HT1080 (cell line): ENCODE data around the gene MCF2L. TPM values are rescaled to one million over a fixed set of nuclear protein-coding genes. Genes with fewer than 3 reads are reported as not detected.

Source experiments
- DNase-seq: peaks from one replicate; pipeline ENCODE4 v3.0.0-alpha.2; 2015; ENCODE audit warnings: low read depth
- total RNA-seq: library from RNA; depleted of rRNA; stranded (reverse); fragments of >200 nt; shearing (Covaris generic); gene quantifications from 2 replicates; pipeline ENCODE4 v1.2.3, GENCODE V29; 2014

Gene MCF2L
- total RNA-seq, 1 experiment from 2014 or later, result 0.53 TPM

DNA sequence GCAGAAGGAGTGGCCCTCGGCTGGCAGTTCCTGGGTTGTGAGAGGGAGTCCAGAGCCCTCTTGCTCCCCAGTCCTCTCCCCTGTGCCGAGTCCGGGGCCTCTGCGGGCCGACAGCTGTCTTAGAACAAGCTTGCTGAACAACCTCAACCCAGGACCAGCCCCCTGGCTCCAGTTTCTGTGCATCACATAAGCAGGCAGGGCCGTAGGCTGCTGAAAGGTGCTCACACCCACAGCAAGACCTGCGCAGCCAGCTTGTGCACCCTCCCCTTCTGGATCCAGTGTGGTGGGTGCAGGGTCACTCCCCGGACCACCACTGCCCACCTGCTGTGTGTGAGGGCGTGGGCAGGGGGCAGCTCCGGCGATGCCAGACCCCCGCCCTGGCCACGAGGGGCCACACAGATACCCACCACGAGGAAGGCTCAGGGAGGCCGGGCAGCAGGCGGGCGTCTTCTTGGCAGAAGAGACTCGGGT, 111.4 kb downstream of the MCF2L start:
- no peak for DNase-seq

DNA sequence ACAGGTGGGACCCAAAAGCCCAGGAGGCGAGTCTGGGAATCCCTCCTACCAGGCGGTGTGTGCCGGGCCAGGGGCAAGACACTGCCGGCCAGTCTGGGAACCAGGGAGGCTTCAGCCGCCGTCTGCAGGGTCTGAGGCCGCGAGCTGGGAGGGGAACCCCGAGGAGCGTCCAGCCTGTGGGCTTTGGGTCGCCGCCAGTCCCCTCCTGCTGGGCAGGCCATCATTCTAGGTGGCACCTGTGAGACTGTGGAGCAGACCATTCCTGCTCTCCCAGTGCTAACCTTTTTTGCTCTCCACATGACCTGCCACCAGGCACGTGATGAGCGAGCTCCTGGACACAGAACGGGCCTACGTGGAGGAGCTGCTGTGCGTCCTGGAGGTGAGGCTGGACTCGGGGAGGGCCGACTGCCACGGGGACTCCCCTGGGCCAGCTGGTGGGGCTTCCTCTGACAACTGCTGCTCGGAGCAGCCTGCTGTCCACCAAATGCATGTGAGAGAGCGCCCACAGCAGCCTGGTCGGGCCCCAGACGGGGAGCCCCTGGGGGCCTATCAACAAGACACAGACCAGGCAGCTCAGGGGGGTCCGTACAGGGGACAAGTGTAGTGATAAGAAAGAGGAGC, 112.0 kb downstream of the MCF2L start:
- no peak for DNase-seq

DNA sequence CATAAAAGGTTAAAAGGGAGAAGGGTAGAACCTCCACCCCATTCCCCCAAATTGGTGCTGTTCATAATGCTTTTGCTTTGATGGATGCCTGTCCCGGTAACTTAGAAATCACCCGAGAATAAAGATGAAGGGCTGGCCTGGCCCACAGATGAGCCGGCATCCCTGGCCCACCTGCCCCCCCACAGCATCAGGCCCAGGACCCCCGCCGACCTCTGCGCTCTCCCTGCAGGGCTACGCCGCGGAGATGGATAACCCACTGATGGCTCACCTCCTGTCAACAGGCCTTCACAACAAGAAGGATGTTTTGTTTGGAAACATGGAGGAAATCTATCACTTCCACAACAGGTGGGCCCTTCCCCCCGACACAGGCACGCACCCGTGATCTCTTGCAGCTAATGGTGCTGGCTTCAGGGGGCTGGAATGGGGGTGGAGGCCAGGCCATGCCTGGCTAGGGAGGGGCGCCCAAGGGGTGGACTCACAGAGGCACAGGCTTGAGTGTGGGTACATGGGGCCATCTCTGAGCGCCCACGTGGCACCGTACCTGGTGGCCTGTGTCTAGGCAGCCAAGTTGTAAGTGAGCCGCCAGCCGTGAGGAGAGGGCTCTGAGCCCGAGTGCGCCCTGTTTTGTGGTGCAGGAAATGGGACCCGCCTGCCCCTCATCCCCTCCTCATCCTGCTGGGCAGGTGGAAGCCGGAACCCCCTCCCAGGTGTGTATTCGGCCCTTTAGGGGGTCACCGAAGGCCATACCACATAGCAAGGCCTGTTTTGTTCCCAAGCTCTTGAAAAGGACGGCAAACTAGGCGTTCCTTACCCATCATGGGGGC, 113.4 kb downstream of the MCF2L start:
- no peak for DNase-seq

DNA sequence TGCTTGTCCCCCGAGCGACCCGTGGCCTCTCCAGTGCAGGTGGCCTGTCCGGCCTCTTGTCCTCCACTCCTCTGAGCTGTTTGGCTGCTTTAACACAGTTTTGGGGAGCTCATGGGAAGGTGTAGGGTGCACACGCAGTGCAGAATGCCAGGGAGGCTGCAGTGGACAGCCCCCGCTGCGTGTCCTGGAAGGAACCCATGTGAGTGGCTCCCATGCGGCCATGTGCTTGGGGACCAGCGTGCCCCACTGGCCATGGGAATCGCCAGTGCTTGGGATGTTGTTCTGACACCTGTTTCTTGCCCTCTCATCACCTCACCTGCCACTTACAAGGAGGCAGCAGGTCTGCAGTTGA, 114.0 kb downstream of the MCF2L start:
- no peak for DNase-seq

DNA sequence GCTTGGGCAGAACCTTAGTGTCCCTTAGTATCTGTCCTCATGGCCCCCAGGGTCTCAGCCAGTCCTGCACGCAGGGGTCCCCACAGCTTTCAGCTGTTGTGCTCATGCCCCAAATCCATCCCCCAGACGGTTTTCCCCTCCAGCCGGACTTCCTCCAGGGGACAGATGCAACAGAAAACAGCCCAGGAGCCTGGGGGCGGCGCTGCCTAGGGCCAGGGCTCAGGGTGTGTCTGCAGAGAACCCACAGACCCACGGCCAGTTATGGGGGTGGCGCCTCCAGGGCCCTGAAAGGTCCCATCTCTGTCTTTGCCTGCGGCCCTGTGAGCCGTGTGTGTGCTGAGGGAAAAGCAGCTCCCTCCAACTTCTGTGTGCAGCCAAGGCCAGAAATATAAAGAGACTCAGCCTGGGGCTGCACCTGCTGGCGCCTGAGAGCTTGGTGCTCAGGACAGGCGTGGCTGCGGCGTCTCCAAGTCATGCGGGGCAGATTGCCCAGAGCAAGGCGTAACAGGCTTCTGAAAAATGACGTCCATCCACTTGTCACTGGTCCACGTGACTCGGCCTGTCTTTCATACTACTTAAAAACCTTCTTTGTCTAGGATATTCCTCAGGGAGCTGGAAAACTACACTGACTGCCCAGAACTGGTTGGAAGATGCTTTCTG, 114.5 kb downstream of the MCF2L start:
- DNase-seq, result peak; percentile 38

DNA sequence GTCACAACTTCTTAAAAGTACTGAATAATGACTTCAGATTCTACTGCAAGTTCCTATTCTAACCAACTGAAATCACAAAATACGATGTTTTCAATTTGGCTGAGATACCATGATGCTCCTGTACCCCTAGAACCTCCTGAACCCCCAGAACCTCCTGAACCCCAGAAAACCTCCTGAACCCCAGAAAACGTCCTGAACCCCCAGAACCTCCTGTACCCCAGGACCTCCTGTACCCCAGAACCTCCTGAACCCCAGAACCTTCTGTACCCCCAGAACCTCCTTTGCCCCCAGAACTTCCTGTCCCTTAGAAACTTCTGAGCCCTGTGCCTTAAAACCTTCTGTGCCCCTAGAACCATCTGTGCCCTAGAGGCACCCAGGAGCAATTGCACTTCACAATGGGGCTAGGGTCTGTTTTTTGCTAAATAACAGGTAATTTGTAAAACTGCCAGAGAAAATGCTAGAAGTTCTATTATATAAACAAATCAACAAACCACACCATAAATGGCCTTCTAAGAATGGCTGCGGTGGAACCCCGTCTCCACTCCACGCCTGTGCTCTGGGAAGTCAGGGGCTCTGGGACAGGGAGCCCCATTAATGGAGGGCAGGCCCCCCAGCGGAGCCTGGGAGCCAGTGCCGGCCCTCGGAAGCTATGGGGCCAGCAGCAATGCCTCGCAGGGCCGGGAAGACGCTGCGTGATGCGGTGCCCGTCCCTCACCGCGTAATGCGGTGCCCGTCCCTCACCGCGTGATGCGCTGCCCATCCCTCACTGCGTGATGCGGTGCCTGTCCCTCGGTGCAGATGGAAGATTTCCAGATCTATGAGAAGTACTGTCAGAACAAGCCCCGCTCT, 115.3 kb downstream of the MCF2L start:
- no peak for DNase-seq

DNA sequence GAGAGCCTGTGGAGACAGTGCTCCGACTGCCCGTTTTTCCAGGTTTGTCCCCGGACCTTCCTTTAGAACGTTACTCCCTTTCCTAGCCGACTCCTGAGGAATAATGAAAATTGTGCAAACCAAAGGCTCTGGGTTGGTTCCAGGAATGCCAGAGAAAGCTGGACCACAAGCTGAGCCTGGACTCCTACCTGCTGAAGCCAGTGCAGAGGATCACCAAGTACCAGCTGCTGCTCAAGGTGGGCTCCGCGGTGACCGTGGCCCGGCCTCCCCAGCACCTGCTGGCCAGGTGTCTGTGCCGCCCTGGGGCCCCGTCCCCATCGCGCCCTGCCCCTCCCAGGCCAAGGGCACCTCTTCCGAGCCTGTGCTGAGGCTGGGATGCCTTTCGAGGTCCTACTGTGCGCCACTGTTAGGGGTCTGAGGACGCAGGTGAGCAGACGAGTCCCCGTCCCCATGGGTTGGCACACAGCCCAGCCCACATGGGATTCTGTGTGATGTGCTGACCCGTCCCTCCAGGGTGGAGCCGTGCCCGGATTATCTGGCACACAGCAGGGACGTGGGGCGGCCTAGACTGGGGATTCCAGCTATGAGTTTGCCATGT, 116.0 kb downstream of the MCF2L start:
- DNase-seq, result no peak

DNA sequence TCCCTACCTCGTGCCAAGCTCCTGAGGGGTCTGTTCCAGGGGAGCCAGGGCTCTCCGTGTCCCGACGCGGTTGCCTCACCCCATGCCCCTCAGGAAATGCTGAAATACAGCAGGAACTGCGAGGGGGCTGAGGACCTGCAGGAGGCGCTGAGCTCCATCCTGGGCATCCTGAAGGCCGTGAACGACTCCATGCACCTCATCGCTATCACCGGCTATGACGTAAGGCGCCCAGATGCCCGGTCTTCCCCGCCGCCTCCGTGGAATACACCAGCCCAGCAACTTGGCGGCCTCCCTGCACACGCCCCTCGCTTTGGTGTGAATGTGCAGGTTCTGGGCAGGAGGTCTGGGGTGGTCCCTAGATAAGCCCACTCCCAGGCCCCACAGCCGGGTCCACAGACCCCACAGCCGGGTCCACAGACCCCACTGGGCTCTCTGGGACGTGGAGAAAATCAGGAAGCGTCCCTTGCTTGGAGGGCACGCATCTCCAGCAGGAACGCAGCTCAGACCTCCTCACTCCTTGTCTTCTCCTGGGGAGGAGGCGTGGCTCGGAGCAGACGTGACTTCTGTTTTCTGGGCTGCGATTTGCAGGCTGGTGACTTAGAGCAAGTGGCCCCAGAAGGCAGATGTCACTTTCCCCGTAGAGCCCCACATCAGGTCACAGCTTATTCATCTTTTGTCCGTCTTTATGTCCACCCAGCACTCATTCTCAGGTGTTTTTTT, 117.2 kb downstream of the MCF2L start:
- DNase-seq, result no peak

DNA sequence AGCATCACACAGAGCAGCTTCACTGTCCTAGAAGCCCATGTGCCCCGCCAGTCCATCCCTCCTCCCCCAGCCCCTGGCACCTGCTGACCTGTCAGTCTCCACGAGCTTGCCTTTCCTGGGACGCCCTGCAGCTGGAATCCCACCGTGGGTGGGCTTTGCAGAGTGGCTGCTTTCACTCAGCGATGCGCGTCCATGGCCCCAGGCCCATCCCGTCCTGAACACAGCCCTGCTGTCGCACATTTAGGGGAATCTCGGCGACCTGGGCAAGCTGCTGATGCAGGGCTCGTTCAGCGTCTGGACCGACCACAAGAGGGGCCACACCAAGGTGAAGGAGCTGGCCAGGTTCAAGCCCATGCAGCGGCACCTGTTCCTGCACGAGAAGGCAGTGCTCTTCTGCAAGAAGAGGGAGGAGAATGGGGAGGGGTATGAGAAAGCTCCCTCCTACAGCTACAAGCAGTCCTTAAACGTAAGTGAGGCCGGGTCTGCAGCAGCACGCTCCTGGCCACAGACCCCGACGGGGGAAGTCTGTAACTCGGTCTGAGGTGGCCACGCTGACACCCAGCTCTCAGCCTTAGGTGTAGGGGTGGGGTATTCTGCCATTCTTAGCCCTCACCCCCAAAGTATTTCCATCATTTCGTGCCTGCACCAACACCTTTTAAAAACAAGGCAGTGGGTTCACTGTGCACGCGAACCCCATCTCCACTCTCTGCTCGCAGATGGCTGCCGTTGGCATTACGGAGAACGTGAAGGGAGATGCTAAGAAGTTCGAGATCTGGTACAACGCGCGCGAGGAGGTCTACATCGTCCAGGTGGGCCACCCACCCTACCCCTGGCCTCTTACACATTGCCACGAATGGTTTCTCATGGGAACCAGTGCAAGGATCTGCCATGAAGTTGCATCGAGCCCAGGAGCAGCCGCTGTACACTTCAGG, 118.2 kb downstream of the MCF2L start:
- no peak for DNase-seq

DNA sequence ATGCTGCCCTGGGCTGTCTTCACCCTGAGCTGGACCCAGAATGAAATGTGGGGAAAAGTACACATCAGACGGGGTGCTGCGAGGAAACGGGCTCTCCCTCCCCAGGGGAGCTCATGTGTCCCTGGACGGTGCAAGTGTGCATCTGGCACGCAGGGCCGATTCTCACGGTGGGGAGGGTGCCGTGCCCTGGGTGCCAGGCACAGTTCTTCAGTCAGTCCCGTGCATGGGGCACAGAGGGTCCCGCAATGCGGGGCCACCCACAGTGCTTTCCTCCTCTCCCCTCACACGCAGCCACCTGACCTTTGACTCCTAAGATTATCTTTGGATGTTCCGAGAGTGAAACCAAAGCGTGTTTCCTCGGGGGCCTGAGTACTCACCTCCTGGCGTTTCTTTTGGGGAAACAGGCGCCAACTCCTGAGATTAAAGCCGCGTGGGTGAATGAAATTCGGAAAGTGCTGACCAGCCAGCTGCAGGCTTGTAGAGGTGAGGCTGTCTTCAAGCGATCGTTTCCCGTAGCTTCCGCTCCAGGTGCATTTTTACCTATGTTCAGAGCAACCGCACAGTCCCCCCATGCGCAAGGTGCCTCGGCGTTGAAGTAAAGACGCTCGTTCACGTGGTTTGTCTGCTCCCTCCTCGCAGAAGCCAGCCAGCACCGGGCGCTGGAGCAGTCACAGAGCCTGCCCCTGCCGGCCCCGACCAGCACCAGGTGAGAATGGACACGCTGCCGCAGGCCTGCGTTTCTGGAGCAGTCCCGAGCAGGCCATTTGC, 119.1 kb downstream of the MCF2L start:
- no peak for DNase-seq

DNA sequence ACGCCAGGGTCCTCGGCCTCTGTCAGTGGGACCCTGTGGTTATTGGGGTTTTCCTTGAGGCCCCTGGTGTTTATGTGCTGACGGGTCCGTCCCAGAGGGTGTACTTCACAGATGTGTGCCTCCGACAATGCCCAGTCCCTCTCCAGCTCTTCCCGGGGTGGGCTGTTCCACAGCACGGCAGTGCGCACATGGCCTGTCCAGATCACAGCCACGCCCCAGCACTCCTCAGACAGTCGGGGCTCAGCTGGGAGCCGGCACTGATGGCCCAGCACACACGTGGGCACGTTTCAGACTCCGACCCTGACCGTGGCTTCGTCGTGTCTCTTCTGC, 119.6 kb downstream of the MCF2L start:
- DNase-seq, result no peak

DNA sequence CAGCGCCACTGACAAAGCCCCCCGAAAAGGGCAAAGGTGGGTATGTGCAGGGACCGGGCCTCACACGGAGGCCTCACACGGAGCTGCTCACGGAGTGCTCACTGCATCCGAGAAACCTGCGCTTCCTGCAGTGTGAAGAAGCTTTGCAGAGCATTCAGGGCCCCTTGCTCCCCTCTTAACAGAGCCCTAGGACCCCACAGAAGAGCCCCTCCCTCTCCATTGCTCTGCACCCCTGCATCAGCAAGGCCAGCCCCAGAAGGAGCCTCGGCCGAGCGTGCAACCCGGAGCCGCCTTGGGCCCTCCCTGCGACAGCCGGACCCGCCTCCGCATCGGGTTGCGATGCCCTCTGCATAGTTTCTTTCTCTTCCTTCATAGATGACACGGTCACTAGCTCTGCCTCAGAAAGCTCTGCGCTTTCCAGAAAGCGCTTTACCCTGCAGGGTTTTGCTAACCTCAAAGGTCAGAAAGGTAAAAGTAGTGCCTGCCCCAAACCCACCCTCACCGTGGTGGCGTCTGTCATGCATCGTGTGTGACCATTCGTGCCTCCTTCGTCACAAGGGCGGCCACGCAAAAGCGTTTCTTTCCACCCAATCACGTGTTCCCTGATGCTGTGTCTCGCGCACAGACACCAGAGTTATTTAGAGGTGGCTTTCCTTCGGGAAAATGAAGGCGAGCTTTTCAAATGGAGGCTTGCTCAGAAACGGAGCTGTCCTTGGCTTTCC, 120.8 kb downstream of the MCF2L start:
- DNase-seq, result no peak

DNA sequence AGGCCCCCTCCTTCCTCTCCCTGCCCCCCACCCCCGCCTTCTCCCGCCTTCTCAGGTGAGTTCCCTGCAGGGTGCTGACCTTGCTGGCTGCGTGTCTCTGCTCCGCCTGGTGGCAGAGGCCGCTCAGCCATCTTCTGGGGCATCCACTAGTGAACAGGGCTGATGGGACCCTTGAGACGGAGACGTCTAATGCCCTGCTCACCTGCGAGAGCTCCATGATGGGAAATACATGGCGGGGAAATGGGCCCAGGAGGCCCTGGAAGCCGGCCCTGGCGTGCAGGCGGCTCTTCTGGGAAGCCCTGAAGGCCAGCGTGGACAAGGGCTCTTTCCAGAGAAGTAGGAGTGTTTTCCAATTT, 121.4 kb downstream of the MCF2L start:
- no peak for DNase-seq

DNA sequence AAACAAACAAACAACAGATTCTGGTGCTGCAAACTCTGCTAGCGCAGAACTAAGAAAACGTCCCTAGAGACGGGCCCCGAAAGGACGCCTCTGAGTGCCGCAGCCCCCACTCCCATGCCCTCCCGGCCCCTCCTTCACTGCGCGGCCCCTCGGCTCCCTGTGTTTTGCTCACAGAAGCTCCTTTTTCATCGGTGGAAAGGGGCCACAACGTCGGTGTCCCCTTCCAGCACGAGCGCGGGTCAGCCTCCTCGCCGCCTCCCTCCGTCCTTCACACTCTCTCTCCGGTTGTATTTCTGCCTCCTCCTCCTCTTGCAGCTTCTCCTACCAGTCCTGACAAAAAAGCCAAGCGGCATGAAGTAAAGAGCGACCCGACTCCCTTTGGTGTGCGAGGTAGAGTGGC, 121.8 kb downstream of the MCF2L start:
- no peak for DNase-seq

DNA sequence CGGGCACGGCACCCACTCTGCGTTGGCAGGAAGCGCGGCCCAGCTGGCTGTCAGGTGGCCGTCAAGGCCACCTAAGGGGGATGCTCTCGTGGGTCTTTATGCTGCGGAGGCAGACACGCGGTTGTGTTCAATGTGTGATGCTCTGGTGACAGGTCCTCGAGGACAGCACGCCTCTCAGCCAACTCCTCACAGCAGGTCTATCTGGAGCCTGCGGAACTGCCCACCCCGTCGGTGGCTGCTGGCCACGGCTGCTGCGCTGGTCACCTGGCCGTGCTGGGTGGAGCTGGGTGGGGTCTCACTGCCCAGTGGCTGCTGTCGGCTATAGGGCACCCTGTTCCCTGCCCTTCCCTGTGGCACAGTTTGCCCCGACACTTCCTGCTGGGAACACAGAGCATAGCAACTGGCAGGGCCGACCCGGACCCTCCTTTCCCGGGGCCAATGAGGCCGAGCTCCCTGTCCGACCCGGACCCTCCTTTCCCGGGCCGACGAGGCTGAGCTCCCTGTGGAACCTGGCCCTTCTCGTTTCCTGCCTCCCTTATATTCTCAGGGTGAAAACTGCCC, 122.3 kb downstream of the MCF2L start:
- DNase-seq, result no peak

DNA sequence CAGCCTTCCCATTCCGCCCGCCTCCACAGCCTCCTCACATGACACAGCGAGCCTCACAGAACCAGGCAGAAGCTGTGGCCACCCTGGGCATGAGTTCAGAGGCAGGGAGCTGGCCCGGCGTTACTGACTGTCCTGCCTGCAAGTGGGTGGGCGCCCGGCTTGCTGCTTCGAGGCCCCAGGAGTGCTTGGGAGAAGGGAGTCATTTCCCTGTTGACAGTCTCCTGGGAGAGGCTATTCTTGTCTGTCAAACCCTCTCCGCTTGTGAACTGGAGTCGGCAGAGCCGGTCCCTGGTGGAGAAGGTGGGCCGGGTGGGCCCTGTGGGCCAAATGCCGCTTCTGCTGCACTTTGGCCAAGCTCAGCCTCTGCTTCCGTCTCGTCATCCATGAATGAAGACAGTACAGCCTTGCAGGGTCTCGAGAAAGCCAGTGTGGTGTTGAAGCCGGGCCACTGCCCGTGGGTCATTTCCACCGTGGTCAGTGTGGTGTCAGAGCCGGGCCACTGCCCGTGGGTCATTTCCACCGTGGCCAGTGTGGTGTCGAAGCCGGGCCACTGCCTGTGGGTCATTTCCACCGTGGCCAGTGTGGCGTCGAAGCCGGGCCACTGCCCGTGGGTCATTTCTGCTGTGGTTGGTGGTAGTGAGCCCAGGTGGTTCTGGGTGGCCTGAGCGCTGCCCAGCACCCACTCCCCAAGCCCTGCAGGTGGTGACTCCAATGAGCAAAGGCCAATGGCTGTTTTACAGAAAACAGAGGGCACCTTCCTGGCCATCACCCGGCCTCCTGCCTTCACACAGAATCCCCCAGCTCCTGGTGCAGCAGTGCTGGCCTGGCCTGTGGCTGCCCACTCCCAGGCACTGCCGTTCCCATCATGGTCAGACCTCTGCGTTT, 123.1 kb downstream of the MCF2L start:
- no peak for DNase-seq
